ENCODE measurements around the gene KLHL6.

The KLHL6 gene

GRCh38 chr3:183566880-183567279 lies 11.4 kb upstream of the KLHL6 start:
- in situ Hi-C loops (cut with MboI; ENCODE audit: low sequenced_read_pairs), result no loop called here

- in situ Hi-C loops (cut with MboI; ENCODE audit: low sequenced_read_pairs), result no loop called here
Observed at GRCh38 chr3:183564046-183564445, 8.5 kb upstream of the KLHL6 start.

GRCh38 chr3:183563536-183563874 lies 8.0 kb upstream of the KLHL6 start:
- in situ Hi-C loops (cut with MboI; ENCODE audit: low sequenced_read_pairs), result no loop called here

GRCh38 chr3:183560607-183561006 lies 5.1 kb upstream of the KLHL6 start:
- in situ Hi-C loops (cut with MboI; ENCODE audit: low sequenced_read_pairs), result no loop called here

- in situ Hi-C loops (cut with MboI; ENCODE audit: low sequenced_read_pairs), result no loop called here
Observed at GRCh38 chr3:183558495-183558894, 3.0 kb upstream of the KLHL6 start.

GRCh38 chr3:183556722-183557121 lies 1.2 kb upstream of the KLHL6 start:
- in situ Hi-C loops (cut with MboI; ENCODE audit: low sequenced_read_pairs), result no loop called here

- in situ Hi-C loops (cut with MboI; ENCODE audit: low sequenced_read_pairs), result no loop called here
Observed at GRCh38 chr3:183554377-183554776, 1.1 kb downstream of the KLHL6 start.

GRCh38 chr3:183553334-183554026 lies 2.0 kb downstream of the KLHL6 start:
- in situ Hi-C loops (cut with MboI; ENCODE audit: low sequenced_read_pairs), result no loop called here

GRCh38 chr3:183551930-183552329 lies 3.6 kb downstream of the KLHL6 start:
- in situ Hi-C loops (cut with MboI; ENCODE audit: low sequenced_read_pairs), result no loop called here

GRCh38 chr3:183548262-183548769 lies 7.2 kb downstream of the KLHL6 start:
- in situ Hi-C loops (cut with MboI; ENCODE audit: low sequenced_read_pairs), result no loop called here

GRCh38 chr3:183546625-183547024 lies 8.9 kb downstream of the KLHL6 start:
- in situ Hi-C loops (cut with MboI; ENCODE audit: low sequenced_read_pairs), result no loop called here

GRCh38 chr3:183545708-183546107 lies 9.8 kb downstream of the KLHL6 start:
- in situ Hi-C loops (cut with MboI; ENCODE audit: low sequenced_read_pairs), result no loop called here

- in situ Hi-C loops (cut with MboI; ENCODE audit: low sequenced_read_pairs), result no loop called here
Observed at GRCh38 chr3:183542355-183542754, 13.2 kb downstream of the KLHL6 start.

GRCh38 chr3:183541738-183542137 lies 13.8 kb downstream of the KLHL6 start:
- in situ Hi-C loops (cut with MboI; ENCODE audit: low sequenced_read_pairs), result no loop called here

GRCh38 chr3:183541235-183541655 lies 14.3 kb downstream of the KLHL6 start:
- in situ Hi-C loops (cut with MboI; ENCODE audit: low sequenced_read_pairs), result no loop called here

- in situ Hi-C loops (cut with MboI; ENCODE audit: low sequenced_read_pairs), result no loop called here
Observed at GRCh38 chr3:183540501-183541234, 14.8 kb downstream of the KLHL6 start.

GRCh38 chr3:183539811-183540210 lies 15.7 kb downstream of the KLHL6 start:
- in situ Hi-C loops (cut with MboI; ENCODE audit: low sequenced_read_pairs), result no loop called here

- in situ Hi-C loops (cut with MboI; ENCODE audit: low sequenced_read_pairs), result no loop called here
Observed at GRCh38 chr3:183538486-183538885, 17.0 kb downstream of the KLHL6 start.

GRCh38 chr3:183537295-183537730 lies 18.2 kb downstream of the KLHL6 start:
- in situ Hi-C loops (cut with MboI; ENCODE audit: low sequenced_read_pairs), result no loop called here

GRCh38 chr3:183536238-183536880 lies 19.1 kb downstream of the KLHL6 start:
- in situ Hi-C loops (cut with MboI; ENCODE audit: low sequenced_read_pairs), result no loop called here

GRCh38 chr3:183534249-183534648 lies 21.3 kb downstream of the KLHL6 start:
- in situ Hi-C loops (cut with MboI; ENCODE audit: low sequenced_read_pairs), result no loop called here

Measured in HL-60/S4 treated with phorbol 12-myristate 13-acetate at 8.2 ng/mL for 4 days and 3 days (cell line).